Astrocyte of the spinal cord (primary cell): ENCODE measurements around the gene SLC2A14.
"Not testable (repeated sequence)": the region's sequence is repeated elsewhere in the genome, so short reads cannot be mapped to it uniquely, and the experiment has no call there.

Experiments
- DNase-seq: peaks from one replicate; pipeline ENCODE4 v3.0.0; 2011; ENCODE audit warnings: low read depth, low spot score
- H3K4me3 ChIP-seq: 2 replicates; pipeline ENCODE4 v1.5.1; 2011; ENCODE audit warnings: low read depth, mild to moderate bottlenecking, low read length, moderate library complexity
- in situ Hi-C: cut with HindIII; loops from 2 replicates; pipeline ENCODE4 v1.10.0; 2017; ENCODE audit warnings: low sequenced_read_pairs
- TF ChIP-seq, protein P1 (sequence below): IDR thresholded peaks from 2 replicates; pipeline ENCODE4 v1.5.1; 2012; ENCODE audit warnings: low read depth, mild to moderate bottlenecking, low read length, inconsistent platforms

SLC2A14 gene

DNA sequence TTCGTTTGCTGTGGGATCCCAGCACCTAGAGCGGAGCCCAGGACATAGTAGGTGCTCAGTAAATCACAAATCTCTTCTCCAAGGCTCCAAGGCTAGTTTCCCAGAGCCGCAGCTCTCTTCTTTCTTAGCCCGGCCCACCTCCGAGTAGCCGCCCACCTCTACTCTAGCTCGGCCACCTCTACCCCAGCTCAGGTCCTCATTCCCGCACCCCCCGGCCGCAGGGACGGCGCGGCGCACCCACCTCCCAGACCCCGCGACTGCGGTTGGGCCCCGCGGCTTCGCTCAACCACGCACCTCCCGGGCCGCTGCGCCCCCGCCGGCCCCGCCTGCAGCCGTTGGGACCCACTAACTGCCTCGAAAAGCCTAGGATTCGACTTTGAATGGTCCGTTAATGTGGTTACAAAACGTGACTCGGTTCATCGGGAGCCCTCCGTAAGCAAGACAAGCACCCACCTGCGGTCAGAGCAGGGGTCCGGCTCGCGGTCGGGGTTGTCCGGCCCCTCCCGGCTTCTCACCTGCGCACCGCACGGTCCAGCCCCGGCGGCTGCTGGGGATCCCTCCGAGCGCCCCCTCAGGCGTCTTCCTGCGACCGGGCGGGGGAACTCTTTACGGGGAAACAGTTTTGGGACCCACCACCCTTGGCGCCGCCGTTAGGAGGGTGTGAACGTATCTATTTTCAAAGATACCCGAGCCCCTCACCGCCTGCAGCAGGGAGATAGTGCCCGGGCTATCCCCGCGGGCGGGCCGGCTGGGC lies at the start of gene SLC2A14:
TSS of gene SLC2A14 (minus strand) at position 350 of the 754 bp plus-strand sequence. CDS start 3,035 bp downstream, outside the sequence.
- peak within 1 kb of the TSS; percentile 27 for H3K4me3 ChIP-seq
- in situ Hi-C loops = no loop called here
- TF ChIP-seq, protein P1, sequence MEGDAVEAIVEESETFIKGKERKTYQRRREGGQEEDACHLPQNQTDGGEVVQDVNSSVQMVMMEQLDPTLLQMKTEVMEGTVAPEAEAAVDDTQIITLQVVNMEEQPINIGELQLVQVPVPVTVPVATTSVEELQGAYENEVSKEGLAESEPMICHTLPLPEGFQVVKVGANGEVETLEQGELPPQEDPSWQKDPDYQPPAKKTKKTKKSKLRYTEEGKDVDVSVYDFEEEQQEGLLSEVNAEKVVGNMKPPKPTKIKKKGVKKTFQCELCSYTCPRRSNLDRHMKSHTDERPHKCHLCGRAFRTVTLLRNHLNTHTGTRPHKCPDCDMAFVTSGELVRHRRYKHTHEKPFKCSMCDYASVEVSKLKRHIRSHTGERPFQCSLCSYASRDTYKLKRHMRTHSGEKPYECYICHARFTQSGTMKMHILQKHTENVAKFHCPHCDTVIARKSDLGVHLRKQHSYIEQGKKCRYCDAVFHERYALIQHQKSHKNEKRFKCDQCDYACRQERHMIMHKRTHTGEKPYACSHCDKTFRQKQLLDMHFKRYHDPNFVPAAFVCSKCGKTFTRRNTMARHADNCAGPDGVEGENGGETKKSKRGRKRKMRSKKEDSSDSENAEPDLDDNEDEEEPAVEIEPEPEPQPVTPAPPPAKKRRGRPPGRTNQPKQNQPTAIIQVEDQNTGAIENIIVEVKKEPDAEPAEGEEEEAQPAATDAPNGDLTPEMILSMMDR = no peak
- DNase-seq = no peak

DNA sequence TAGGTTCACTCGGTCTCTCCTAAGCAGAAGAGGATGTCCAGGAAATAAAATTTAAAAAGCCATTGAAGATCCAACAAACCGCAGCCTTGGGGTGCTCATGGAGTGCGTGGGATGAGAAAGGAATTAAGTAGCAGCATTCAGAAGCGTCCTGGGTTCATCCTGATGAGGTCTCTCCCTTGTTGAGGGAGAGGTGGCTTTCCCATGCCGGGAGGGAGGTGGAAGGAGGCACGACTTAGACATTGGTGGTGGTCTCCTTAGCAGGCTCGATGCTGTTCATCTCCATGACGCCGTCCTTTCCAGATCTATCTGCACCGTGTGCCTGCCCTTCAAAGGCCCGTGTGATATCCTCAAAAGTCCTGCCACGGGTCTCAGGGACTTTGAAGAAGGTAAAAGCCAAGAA lies 48.5 kb upstream of the SLC2A14 start:
- in situ Hi-C loops, H3K4me3 ChIP-seq, DNase-seq: not testable (repeated sequence)

DNA sequence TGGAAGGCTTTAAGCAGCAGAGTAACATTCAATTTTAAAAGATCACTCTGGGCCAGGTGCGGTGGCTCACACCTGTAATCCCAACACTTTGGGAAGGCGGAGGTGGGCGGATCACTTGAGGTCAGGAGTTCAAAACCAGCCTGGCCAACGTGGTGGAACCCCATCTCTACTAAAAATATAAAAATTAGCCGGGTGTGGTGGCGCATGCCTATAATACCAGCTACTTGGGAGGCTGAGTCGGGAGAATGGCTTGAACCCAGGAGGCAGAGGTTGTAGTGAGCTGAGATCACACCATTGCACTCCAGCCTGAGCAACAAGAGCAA lies 45.5 kb upstream of the SLC2A14 start:
- DNase-seq, in situ Hi-C loops: not testable (repeated sequence)

GRCh38 chr12:7917392-7918267 lies 44.9 kb upstream of the SLC2A14 start:
- H3K4me3 ChIP-seq = no peak overlapping the region
- TF ChIP-seq, protein P1 = no peak
- in situ Hi-C loops = no loop called here
- no peak for DNase-seq

More for the DNA sequence above, 45.5 kb upstream of the SLC2A14 start:
- not testable (repeated sequence) for H3K4me3 ChIP-seq

- TF ChIP-seq, protein P1 = no peak
- H3K4me3 ChIP-seq = no peak overlapping the region
- in situ Hi-C loops = no loop called here
- no peak for DNase-seq
Measured at GRCh38 chr12:7916936-7917335, 44.2 kb upstream of the SLC2A14 start.

DNA sequence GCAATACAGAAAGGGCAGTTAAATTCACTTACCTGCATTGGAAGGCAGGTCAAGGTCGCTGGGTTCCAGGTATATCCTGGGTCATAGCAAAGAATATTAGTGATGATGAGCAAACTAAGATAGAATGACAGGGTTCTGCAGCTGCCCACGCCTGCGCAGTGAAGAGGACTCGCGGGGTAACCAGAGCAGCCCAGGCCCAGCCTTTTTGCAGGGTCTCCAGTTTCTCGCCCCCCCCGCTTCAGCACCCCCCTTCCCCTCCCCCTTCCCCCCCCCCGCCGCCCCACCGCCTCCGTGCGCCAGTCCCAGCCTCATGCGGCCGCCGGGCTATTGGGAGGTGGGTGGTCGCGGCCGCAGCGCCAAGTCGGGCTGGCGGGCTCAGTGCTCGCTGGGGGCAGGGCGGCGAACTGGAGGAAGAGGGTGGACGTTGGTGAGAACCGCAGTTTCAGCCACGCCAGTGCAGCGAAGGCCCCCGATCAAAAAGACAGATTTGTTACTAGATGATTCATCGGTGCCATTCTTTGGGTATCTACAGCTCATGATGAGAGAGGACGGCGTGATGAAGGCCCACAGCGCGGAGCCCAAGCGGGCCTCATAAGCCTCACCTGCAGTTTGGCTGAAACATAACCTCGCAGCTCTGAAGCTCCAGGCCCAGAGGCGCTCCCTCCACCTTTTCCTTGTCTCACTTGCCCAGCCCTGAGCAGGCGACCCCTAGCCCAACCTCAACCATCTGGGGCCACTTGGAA lies 43.1 kb upstream of the SLC2A14 start:
- TF ChIP-seq, protein P1 = no peak
- no peak for DNase-seq
- H3K4me3 ChIP-seq = peak overlapping the region; percentile 3
- in situ Hi-C loops = no loop called here

GRCh38 chr12:7910106-7910505 lies 37.4 kb upstream of the SLC2A14 start:
- in situ Hi-C loops, DNase-seq, H3K4me3 ChIP-seq: not testable (repeated sequence)

DNA sequence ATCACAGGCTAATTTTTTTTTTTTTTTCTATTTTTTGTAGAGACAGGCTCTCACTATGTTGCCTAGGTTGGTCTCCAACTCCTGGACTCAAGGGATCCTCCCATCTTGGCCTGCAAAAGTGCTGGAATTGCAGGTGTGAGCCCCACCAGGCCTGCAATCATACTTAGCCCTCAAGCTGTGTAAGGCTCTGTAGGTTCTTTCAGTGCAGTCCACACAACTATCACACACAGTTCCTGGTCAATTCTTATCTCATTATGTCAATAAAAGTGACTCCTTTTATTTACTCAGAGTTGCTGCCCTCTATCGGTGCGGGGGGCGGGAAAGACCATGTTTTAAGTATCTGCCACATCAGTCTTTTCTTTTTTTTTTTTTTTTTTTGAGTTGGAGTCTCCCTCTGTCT lies 34.3 kb upstream of the SLC2A14 start:
- in situ Hi-C loops = no loop called here
- DNase-seq = peak; percentile 55

DNA sequence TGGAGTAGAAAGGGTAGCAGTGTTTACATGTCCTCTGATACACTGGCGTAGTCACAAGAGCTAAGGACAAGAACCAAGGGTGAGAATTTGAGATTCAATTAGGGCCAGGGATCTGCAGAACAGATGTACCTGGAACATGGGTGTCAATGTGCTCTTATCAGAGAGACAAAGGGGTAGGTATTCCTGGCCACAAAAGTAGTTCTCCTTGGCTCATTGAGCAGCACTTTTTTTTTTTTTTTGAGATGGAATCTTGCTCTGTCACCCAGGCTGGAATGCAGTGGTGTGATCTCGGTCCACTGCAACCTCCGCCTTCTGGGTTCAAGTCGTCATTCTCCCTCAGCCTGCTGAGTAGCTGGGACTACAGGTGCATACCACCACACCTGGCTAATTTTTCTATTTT lies 33.6 kb upstream of the SLC2A14 start:
- in situ Hi-C loops, H3K4me3 ChIP-seq, DNase-seq: not testable (repeated sequence)

More for the DNA sequence above, 34.3 kb upstream of the SLC2A14 start:
- TF ChIP-seq, protein P1 = peak; percentile 51
- no peak overlapping the region for H3K4me3 ChIP-seq

- H3K4me3 ChIP-seq, in situ Hi-C loops, DNase-seq: not testable (repeated sequence)
Measured at GRCh38 chr12:7905600-7906125, 32.9 kb upstream of the SLC2A14 start.
